ENCODE data around the gene ZNF415. TPM values are rescaled to one million over a fixed set of nuclear protein-coding genes. Genes with fewer than 3 reads are reported as not detected.
A peak's percentile ranks its signal among the peaks of the same experiment; 100 is the strongest.

ZNF415 gene
- polyA plus RNA-seq, 3 donors = 21.9 to 30.5 (median 24.0) TPM

DNA sequence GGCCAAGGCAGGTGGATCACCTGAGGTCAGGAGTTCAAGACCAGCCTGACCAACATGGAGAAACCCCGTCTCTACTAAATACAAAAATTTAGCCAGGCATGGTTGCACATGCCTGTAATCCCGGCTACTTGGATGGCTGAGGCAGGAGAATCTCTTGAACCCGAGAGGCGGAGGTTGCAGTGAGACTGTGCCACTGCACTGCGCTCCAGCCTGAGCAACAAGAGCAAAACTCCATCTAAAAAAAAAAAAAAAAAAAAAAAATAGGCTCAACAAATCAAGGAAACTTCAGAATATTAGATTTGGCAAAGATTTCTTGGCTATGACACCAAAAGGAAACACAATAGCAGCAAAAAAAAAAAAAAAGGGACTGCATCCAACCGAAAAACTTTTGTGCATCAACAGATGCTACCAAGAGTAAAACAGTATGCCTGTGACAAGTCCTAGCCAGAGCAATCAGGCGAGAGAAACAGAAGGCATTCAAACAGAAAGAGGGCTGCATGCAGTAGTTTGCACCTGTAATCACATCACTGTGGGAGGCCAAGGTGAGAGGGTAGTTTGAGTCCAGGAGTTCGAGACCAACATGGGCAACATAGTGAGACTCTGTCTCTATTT, 53.3 kb downstream of the ZNF415 start:
- no peak for DNase-seq (ENCODE audit: extremely low read depth in 1 of 11, low read depth in 9 of 11, low spot score in 4 of 11)

- DNase-seq (ENCODE audit: extremely low read depth in 1 of 11, low read depth in 9 of 11, low spot score in 4 of 11) = no peak
These were observed 54.0 kb downstream of the ZNF415 start for GRCh38 chr19:53078668-53079067.

DNA sequence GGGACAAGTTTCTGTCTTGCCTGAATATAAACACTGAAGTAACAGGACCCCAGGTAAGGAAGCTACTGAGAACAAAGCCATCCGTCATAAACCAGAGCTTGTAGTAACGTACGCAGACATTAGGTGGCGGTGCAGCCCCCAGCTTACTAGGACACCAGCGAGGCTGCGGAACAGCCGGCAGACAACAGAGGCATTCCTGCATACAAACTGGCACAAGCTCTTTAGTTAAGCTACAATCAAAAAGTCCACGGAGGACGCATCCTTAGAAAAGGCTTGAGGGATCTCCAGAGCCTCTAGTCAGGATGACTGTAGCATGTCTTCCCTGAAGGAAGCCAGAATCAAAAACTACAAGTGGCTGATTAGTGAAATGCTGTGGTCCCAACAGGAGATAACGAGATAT, 55.7 kb downstream of the ZNF415 start:
- peak in 10 of 11 donors; percentile 33 to 66 (median 62) for DNase-seq (ENCODE audit: extremely low read depth in 1 of 11, low read depth in 9 of 11, low spot score in 4 of 11)

DNA sequence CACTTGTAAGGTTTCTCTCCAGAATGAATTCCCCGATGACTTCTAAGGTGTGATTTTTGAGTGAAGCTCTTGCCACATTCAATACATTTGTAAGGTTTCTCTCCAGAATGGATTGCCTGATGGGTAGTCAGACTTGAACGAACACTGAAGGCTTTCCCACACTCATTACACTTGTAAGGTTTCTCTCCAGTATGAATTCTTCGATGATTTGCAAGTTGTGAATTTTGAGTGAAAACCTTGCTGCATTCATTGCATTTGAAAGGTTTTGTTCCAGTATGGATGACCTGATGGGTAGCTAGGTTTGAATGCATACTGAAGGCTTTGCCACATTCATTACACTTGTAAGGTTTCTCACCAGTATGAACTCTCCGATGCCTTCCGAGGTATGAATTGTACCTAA, 63.9 kb downstream of the ZNF415 start:
- no peak for DNase-seq (ENCODE audit: extremely low read depth in 1 of 11, low read depth in 9 of 11, low spot score in 4 of 11)

- no peak for DNase-seq (ENCODE audit: extremely low read depth in 1 of 11, low read depth in 9 of 11, low spot score in 4 of 11)
These were observed 64.5 kb downstream of the ZNF415 start for GRCh38 chr19:53068199-53068598.

- DNase-seq (ENCODE audit: extremely low read depth in 1 of 11, low read depth in 9 of 11, low spot score in 4 of 11) = peak in 8 of 11 donors; percentile 23 to 68 (median 42)
These were observed 74.7 kb downstream of the ZNF415 start for GRCh38 chr19:53057904-53058580.

Other genes with a start within 250 kb of the ZNF415 start
- gene ZNF320, start 235.3 kb downstream of the ZNF415 start, polyA plus RNA-seq (ENCODE audit: insufficient read length in 3 of 3) = 10 to 100 TPM; 22.6 to 64.4 (median 31.3) TPM
- 10 to 100 TPM; 12.2 to 15.3 (median 13.0) TPM for gene ZNF888, start 209.5 kb downstream of the ZNF415 start, polyA plus RNA-seq (ENCODE audit: insufficient read length in 3 of 3)
- 10 to 100 TPM; 14.1 to 18.3 (median 16.8) TPM for gene ZNF816, start 170.0 kb downstream of the ZNF415 start, polyA plus RNA-seq (ENCODE audit: insufficient read length in 3 of 3)
- under 1 TPM; 0.07 to 0.11 (median 0.09) TPM for gene ERVV-1, start 119.0 kb downstream of the ZNF415 start, polyA plus RNA-seq (ENCODE audit: insufficient read length in 3 of 3)
- gene ERVV-2, start 88.2 kb downstream of the ZNF415 start, polyA plus RNA-seq (ENCODE audit: insufficient read length in 3 of 3) = under 1 TPM in 1 of 3 donors, not detected in 2; 0.06 TPM
- gene ZNF160, start 29.5 kb downstream of the ZNF415 start, polyA plus RNA-seq (ENCODE audit: insufficient read length in 3 of 3) = 10 to 100 TPM; 41.9 to 92.3 (median 46.9) TPM
- 10 to 100 TPM; 11.0 to 13.7 (median 12.9) TPM for gene ZNF347, start 26.1 kb upstream of the ZNF415 start, polyA plus RNA-seq (ENCODE audit: insufficient read length in 3 of 3)
- gene ZNF665, start 60.4 kb upstream of the ZNF415 start, polyA plus RNA-seq (ENCODE audit: insufficient read length in 3 of 3) = 1 to 10 TPM; 6.8 to 9.3 (median 7.7) TPM
- gene ZNF677, start 122.0 kb upstream of the ZNF415 start, polyA plus RNA-seq (ENCODE audit: insufficient read length in 3 of 3) = 10 to 100 TPM; 46.6 to 57.0 (median 54.8) TPM
- not detected for gene VN1R2, start 125.4 kb upstream of the ZNF415 start, polyA plus RNA-seq (ENCODE audit: insufficient read length in 3 of 3)
- not detected for gene VN1R4, start 134.8 kb upstream of the ZNF415 start, polyA plus RNA-seq (ENCODE audit: insufficient read length in 3 of 3)
- gene ZNF845, start 200.8 kb upstream of the ZNF415 start, polyA plus RNA-seq (ENCODE audit: insufficient read length in 3 of 3) = 10 to 100 TPM in 1 of 3 donors, 1 to 10 TPM in 2; 8.4 to 10.4 (median 8.4) TPM
- gene ZNF525, start 232.8 kb upstream of the ZNF415 start, polyA plus RNA-seq (ENCODE audit: insufficient read length in 3 of 3) = 10 to 100 TPM in 2 of 3 donors, 1 to 10 TPM in 1; 9.9 to 15.4 (median 12.9) TPM